Activated CD8-positive, alpha-beta memory T cell treated with anti-CD3 and anti-CD28 coated beads, Interleukin-2, amount 50 U/mL, for 1 hour (primary cell): ENCODE measurements around the gene ME1.
"Not testable (repeated sequence)": the region's sequence is repeated elsewhere in the genome, so short reads cannot be mapped to it uniquely, and the experiment has no call there.

Experiments
- DNase-seq: peaks from one replicate; pipeline ENCODE4 v3.0.0-alpha.2; 2020; ENCODE audit errors: extremely low read depth

Gene ME1

GRCh38 chr6:83258517-83258916 is 172.3 kb downstream of the ME1 start:
- DNase-seq = no peak

GRCh38 chr6:83257791-83258190 is 173.1 kb downstream of the ME1 start:
- no peak for DNase-seq

GRCh38 chr6:83256719-83257118 is 174.1 kb downstream of the ME1 start:
- not testable (repeated sequence) for DNase-seq

GRCh38 chr6:83252719-83253118 is 178.1 kb downstream of the ME1 start:
- DNase-seq = no peak

GRCh38 chr6:83250235-83250634 is 180.6 kb downstream of the ME1 start:
- DNase-seq = no peak

- no peak for DNase-seq
These were observed 183.4 kb downstream of the ME1 start for GRCh38 chr6:83247471-83247870.

GRCh38 chr6:83231146-83231545 is 199.7 kb downstream of the ME1 start:
- DNase-seq = no peak

GRCh38 chr6:83226517-83226916 is 204.3 kb downstream of the ME1 start:
- no peak for DNase-seq

GRCh38 chr6:83221889-83222479 is 208.9 kb downstream of the ME1 start:
- no peak for DNase-seq

GRCh38 chr6:83221276-83221675 is 209.6 kb downstream of the ME1 start:
- DNase-seq = no peak

- no peak for DNase-seq
These were observed 210.7 kb downstream of the ME1 start for GRCh38 chr6:83220121-83220520.

- no peak for DNase-seq
These were observed 212.2 kb downstream of the ME1 start for GRCh38 chr6:83218646-83219045.

GRCh38 chr6:83216806-83217205 is 214.0 kb downstream of the ME1 start:
- DNase-seq = no peak

GRCh38 chr6:83215131-83216047 is 215.5 kb downstream of the ME1 start:
- peak; percentile 23 for DNase-seq

GRCh38 chr6:83202031-83202430 is 228.8 kb downstream of the ME1 start:
- DNase-seq = no peak

- no peak for DNase-seq
These were observed 231.0 kb downstream of the ME1 start for GRCh38 chr6:83199863-83200225.

GRCh38 chr6:83199173-83199862 is 231.5 kb downstream of the ME1 start:
- DNase-seq = no peak

- no peak for DNase-seq
These were observed 232.2 kb downstream of the ME1 start for GRCh38 chr6:83198486-83199172.

- DNase-seq = no peak
These were observed 236.9 kb downstream of the ME1 start for GRCh38 chr6:83193747-83194566.

GRCh38 chr6:83192871-83193746 is 237.7 kb downstream of the ME1 start, which contains the start of the genes PGM3 and RWDD2A:
PGM3 (minus strand) TSS chr6:83193265; CDS start chr6:83191012, 2,253 bp downstream.
RWDD2A (plus strand) TSS chr6:83193357; CDS start chr6:83194452, 1,095 bp downstream.
- peak; percentile 65 for DNase-seq
